Activated T-helper 9 cell treated with anti-CD3 and anti-CD28 coated beads, Interleukin-2, amount 50 U/mL, for 16 hours (primary cell): ENCODE data around the gene SCO2.
"Not testable (repeated sequence)": the region's sequence is repeated elsewhere in the genome, so short reads cannot be mapped to it uniquely, and the experiment has no call there.

Experiments used
- DNase-seq: peaks from one replicate; pipeline ENCODE4 v3.0.0-alpha.2; 2020; ENCODE audit warnings: low read depth

SCO2 gene

DNA sequence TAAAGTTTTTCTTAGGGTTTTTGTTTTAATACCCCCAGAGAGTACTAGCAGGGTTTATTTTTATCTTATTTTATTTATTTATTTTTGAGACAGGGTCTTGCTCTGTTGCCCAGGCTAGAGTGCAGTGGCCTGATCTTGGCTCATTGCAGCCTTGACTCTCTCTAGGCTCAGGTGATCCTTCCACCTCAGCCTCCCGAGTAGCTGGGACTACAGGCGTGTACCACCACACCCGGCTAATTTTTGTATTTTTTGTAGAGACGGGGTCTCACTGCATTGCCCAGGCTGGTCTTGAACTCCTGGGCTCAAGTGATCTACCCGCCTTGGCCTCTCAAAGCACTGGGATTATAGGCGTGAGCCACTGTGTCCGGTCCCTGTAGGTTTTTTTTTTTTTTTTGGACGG lies 5.2 kb downstream of the SCO2 start:
- DNase-seq = not testable (repeated sequence)

DNA sequence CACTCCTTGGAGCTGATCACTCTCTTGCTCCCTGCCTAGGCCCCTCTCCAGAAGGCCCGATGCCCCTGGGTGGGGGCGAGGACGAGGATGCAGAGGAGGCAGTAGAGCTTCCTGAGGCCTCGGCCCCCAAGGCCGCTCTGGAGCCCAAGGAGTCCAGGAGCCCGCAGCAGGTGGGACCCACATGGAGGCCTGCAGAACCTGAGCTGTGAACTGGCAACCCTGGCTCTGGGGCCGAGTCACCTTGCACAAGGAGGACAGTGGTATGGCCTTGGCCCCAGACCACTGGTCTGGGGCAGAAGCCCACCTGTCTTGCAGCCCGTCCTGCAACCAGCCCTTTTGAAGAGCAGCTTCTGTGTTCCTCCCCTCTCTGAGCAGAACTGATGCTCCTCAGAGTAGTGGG lies 6.2 kb downstream of the SCO2 start:
- no peak for DNase-seq

DNA sequence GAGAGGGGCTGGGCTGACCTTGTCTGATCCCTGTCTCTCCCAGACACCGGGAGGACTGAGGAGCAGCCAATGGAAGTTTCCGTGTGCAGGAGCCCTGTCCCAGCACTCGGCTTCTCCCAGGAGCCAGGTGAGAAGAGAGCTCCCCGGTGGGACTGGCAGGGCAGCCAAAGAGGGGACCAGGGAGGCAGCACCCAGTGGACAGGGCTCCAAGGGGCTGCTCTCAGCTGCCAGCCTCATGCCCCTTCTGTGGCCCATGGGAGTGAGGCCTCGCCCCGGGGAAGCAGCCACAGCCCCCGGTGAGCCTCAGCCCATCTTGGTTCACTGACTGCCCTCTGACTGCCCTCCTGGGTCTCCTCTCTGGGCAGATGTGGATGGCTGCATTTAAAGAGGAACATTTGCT lies 6.8 kb downstream of the SCO2 start:
- no peak for DNase-seq

DNA sequence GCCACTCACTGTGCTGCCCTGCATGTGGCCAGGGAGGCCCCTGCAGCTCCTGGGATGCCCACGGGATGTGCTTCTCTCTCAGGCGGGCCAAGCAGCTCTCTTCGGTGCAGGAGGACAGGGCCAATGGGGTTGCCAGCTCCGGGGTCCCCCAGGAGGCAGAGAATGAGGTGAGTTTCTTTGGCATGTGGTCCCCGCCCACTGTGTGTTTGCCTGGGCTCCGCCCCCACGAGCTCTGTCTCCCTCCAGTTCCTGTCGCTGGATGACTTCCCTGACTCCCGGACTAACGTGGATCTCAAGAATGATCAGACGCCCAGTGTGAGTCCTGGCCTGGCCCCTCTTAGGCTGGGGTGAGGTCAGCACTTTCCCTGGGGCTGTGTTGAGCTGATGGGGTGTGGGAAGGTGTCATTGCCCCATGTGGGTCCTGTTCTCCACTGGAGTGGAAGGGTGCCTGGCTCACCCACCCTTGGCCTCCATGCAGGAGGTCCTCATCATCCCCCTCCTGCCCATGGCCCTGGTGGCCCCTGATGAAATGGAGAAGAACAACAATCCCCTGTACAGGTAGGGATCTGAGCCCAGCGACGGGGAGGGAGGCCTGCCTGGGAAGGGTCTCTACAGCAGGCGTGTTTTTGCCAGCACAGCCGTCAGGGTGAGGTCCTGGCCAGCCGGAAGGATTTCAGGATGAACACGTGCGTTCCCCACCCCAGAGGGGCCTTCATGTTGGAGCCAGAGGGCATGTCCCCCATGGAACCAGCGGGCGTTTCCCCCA lies 7.7 kb downstream of the SCO2 start:
- DNase-seq = no peak

DNA sequence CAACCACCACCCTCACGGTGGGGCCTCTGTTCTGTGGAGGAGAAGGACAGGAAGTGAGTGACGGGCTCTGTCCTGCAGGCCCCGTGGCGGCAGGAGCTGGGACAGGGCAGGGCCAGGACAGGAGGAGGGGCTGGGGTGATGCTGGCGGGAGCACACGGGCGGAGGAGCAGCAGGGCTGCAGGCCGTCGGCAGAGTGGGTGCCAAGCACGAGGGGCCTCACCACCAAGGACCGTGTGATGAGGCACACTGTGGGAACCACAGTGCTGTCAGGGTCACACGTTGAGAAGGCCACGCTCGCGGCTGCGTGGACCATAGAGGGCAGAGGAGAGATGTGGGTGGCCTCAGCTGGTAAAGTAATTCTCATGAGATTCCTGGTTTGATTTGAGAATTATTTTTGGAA lies 8.5 kb downstream of the SCO2 start:
- no peak for DNase-seq

DNA sequence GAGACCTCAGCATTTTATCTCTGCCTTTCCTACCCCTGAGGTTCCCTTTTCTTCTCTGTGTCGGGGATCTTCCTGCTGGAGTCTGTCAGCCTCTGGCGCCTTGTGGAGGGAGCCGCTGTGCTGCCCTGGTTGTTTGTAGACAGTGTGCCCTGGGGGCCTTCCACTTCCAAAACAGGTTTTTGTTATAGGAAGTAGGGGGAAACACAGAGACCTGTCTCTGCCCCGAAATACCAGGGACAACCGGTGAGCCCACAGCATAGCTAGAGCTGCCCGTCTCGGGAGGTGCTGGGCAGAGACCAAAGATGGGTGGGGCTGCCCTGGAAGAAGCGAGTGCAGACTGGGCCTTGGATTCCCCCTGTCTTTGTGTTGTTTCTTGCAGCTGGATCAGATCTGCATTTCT lies 9.3 kb downstream of the SCO2 start:
- DNase-seq = no peak

DNA sequence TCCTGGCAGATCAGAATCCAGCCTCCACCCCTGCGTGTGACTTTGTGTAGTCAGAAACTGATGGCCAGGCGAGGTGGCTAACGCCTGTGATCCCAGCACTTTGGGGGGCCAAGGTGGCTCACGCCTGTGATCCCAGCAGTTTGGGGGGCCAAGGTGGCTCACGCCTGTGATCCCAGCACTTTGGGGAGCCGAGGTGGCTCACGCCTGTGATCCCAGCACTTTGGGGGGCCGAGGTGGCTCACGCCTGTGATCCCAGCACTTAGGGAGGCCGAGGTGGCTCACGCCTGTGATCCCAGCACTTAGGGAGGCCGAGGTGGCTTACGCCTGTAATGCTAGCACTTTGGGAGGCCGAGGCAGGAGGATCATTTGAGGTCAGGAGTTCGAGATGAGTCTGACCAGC lies 12.2 kb downstream of the SCO2 start:
- no peak for DNase-seq

DNA sequence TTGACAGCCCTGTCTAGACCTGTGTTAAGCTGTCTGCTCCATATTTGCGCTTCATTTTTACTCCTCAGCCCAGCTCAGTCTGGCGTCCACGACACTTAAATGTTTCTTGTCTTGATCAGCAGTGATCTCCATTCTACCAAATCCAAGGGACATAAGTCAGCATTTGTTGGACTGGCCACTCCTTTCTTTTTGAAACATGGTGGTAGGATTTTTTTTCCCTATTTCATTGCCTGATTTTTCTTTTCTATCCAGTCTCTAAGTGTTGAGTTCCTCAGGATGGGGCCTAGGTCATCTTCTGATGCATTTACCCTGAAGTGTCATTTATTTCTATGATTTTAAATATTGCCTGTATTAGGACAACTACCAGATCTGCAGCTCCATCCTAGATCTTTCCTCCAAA lies 16.5 kb downstream of the SCO2 start:
- no peak for DNase-seq

DNA sequence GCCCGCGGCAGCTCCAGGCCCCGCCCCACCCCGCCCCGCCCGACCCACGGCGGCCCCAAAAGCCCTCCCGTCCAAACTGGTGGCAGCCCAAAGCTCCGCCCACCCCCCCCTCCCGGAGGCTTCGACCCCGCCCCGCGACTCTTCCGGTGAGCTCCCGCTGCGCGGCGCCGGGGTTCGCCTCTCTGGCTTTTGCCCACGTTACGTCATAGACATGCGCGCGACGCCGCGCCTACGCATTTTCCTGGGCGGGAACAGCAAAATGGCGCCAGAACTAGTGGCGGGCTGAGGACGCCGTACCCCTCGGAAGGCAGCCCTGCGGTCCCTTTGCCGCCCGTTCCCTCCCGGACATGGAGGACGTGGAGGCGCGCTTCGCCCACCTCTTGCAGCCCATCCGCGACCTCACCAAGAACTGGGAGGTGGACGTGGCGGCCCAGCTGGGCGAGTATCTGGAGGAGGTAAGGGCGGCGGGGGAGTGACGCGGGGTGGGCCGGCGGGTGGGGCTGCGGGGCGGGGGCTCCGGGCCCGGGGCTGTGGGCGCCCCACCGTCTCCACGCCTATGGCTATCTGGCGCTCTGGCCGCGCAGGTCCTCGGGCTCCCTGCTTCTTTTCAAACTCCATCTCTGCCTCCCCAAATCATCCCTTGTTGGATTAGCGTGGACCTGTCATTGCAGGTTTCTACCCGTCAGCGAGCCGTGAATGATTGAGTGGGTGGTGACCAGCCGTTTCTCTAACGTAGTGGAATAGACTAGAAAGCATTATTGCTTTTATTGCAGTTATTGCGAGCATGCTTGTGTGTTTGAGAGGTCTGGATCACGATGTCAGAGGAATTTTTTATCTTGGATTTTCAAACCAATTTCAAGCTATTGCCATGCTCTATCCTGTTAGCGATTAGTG lies 17.2 kb downstream of the SCO2 start, which contains the start of gene NCAPH2:
Gene NCAPH2, plus strand, starts transcription at position 234 of the 894 bp plus-strand sequence. Its CDS starts 114 bp downstream, at position 348.
- peak; percentile 97 for DNase-seq

DNA sequence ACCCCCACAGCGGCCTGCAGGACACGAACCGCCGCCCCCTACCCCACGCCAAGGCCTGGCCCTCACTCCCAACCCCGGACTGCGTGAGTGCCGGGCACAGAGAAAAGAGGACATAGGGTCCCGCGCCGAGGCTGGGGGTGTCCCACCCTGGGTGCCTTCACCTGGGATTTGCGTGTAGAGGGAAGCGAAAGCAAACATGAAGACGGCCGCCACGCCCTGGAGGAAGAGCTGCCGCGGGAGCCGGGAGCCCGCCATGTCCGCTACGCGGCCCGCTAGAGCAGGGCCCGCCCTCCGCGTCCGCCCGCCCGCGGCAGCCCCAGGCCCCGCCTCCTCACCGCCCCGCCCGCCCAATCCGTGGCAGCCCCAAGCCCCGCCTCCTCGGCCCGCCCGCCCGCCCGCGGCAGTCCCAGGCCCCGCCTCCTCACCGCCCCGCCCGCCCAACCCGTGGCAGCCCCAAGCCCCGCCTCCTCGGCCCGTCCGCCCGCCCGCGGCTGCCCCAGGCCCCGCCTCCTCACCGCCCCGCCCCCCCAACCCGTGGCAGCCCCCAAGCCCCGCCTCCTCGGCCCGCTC lies 17.9 kb downstream of the SCO2 start, which contains the start of gene LMF2:
Gene LMF2, minus strand, starts transcription at position 282 of the 570 bp plus-strand sequence. Its CDS starts 27 bp downstream, at position 255.
- peak; percentile 91 for DNase-seq

DNA sequence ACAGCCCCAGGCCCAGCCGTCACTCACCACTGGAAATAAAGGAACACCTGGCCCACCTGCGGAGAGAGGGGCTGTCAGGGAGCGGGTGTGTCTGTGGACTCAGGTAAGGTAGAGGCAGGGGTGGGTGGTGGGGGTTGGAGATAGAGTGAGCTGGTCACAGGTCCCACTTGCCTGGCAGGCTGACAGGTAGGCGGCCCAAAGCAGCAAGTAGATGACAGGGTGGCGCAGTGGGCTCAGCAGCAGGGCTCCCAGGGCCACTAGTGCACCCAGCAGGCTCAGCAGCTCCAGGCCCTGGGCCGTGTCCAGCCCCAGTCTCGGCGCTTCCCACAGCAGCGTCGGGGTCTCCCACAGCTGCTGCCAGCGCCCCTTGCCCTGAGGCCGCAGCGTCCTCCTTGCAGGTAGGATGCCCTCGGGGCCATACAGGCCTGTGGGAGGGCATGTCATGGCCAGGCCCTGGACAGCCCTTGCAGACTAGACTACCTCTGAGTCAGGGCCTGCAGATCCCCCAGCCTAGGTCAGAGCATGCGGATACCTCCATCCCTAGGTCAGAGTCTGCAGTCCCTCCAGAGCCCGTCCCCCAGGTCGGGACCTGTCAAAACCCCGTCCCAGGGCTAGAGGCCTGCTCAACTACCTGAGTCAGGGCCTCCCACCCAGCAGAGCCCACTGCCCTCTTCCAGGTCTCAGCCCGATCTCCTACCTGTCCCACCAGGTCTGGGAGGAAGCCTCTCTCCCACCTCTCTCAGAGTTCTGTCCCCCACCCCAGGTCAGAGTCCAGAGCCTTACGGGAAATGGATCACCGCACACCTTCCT lies 18.6 kb downstream of the SCO2 start:
- no peak for DNase-seq

DNA sequence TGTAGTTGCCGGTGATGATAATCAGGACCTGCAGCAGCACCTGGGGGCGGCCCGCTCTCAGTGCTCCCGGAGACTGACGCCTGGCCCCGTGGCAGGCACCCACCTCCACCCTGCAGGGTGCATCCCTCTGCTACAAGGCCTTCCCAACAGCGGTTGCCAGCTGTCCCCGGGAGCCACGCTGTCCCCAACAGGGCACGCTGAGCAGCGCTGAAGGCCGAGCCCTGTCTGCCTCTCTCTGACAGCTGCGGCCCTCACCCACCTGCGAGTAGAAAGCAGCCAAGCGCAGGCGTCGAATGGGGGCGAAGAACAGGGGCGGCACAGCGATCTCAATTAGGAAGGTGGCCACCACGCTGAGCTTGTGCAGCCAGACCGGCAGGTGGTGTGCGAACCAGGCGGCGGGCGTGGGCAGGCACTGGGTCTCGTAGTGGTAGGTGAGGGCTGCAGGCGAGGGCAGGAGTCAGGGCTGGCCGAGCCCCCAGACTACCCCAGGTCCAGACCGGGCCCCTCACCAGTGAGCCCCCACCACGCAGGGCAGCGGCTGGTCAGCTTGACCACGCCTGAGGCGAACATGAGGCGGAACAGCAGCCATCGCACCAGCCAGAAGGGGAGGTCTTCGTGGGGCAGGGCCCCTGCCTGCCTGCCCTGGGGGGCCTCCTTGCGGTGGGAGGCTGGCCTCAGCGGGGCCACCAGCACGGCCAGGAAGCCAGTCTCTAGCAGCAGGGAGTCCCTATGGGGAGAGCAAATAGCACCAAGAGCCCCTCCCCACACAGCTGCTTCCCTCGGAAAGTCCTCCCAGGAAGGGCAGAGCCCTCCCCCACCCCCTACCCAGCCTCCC lies 19.4 kb downstream of the SCO2 start:
- DNase-seq = no peak

DNA sequence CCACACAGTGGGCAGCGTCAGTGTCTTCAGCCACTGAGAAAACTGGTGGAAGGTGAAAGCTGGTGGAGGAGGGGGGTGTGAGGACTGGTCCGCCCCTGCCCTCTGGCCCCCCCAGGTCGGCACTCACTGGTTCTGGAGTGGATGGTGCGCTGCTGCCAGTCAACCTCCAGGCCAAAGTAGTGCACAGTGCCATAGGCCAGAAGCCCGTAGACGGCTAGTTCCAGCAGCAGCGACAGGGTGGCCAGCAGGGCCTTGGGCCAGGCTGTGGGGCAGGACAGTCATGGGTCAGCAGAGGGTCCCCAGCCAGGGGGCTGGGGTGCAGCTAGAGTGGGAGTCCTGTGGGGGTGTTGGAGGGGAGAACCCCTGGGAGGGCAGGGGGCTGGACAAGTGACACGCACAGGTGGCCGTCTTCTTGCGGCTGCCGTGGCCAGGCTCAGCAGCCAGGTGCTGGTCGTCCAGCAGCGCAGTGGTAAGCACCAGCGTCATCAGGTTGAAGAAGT lies 20.1 kb downstream of the SCO2 start:
- no peak for DNase-seq

DNA sequence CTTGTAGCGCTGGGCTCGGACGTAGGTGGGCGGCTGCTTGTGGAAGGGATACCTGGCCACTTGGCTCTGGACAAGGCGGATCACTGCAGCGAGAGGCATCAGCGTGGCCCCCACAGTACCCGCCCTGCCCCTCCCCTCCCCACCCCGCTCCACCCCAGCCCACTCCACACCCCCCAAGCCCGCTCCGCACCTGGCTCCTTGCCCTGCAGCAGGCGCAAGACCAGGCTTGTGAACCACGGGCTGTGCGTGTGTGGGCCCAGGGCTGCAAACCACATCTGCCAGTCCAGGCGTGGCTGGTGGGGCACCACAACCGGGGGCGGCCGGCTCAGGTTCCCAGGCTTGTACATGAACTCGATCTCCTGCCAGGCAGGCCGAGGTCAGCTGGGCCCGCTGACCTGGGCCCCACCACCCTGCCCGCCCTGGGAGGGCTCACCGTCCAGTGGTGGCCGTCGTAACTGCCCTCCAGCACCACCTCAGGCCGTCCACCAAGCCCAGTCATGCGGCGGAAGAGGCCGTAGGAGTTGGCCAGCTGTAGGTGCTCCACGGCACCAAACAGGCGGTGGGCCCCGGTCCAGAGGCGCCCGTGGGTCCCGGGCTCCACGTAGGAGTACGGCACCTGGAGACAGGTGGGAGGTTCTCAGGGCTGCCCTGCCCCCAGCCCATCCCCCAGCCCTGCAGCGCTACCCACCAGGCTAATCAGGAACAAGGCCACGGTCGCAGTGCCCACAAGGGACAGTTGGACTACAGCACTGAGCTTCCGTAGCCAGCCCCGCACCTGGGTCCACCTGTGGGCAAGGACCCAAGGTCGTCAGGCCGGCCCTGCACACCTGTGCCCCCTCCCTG lies 20.8 kb downstream of the SCO2 start:
- DNase-seq = no peak

DNA sequence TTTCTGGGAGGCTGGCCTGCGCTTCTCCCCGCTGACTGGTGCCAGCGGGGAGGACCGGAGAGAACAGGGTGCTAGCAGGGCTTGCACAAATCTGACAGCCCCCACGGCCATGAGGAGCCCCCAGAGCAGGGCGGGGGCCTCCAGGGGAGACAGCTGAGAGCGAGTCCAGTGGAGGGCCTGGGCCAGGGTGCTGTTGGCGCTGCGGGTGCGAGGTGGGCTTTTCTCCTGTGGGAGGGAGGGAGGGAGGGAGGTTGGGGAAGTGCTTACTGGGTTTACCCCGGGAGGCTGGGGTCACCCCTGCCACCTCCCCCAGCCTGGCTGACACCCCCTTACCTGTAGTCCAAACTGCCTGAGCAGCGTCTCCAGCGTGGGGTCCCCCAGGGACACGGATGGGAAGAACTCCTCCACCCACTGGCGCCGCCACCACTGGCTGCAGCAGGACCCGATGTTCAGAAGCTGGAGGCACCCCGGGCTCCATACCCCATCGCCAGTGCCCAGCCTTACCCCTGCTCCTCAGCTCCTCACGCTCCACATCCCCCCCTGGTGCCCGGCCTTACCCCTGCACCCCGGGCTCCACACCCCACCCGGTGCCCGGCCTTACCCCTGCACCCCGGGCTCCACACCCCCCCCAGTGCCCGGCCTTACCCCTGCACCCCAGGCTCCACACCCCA lies 21.8 kb downstream of the SCO2 start:
- DNase-seq = no peak

DNA sequence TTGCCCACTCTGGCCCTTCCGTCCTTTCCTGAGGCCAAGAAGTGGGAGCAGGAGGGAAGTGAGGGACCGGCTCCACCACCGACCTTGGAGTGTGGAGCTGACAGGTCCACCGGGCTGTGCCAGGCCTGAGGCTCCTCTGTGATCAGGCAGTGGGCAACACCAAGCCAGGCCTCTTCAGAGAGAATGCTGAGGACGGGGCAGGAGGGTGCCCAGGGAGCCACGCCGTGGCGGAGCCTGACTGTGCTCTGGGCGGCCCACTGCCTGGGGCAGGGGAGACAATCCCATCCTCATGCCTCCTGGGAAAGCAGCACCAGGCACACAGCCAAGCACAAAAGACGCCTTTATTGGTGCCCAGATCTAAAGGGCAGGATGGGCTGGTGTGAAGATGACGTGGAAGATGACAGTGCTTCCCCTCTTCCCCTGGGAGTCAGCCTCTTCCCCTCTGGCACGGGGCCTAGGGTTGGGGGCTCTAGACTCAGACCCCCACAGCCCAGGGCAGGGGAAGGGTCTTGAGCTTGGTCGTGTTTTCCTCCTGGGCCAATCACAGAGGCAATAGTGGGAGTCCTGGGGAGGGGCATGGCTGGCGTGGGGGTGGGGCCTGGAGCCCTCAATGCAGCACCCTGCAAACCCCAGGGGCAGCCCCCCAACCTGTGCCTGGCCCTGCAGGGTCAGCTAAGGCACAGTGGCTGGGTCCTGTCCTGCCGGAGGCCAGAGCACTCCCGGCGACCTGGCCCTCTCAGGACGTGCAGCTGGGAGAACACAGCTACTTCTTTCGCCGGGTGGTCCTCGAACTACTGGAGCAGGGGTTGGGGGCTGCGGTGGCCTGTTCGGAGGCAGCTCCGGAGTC lies 22.5 kb downstream of the SCO2 start:
- no peak for DNase-seq

DNA sequence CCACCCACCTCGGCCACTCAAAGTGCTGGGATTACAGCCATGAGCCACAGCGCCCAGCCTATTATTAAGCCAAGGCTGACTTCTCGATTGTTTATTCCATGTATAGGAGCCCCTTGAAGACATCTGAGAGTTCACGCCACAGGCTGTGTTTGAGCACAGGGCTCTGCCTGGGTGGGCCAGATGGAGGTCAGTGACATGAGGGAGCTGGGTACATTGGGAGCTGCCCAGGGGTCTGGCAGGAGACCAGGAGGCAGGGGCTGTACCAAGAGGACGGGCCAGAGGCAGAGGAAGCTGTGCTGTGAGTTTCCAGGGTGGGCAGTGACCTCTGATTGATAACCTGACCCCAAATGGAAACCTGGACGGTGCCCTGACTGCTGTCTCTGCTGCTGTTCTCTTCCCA lies 23.3 kb downstream of the SCO2 start:
- DNase-seq = no peak

DNA sequence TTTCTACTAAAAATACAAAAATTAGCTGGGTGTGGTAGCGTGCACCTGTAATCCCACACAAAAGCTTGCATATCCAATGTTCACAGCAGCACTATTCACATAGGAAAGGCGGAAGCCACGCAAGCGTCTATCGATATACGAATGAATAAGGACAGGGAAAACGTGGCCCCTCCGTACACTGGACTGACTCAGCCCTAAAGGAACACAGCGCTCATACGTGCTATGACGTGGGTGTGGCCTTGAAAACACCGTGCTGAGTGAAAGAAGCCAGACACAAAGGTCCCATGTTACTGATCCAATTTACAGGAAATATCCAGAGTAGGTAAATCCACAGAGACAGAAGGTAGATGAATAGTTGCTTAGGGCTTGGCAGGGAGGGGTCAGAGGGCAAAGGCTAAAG lies 24.9 kb downstream of the SCO2 start:
- no peak for DNase-seq
